GM23338 (cell line): ENCODE data around the gene HCN2. TPM values are rescaled to one million over a fixed set of nuclear protein-coding genes. Genes with fewer than 3 reads are reported as not detected.

Experiments used
- ATAC-seq: fragments of 200-7000 bp; cut with Tn5 transposase; 3 replicates; pipeline ENCODE4 v1.9.1; 2020
- DNase-seq: peaks from one replicate; pipeline ENCODE4 v3.0.0-alpha.2; 2015; ENCODE audit warnings: low spot score
- H2AFZ ChIP-seq: fragments of 200-600 bp; sonication (generic); 2 replicates; pipeline ENCODE4 v1.8.0; 2016; ENCODE audit warnings: antibody characterized with exemption, mild to moderate bottlenecking, moderate library complexity
- H3F3A ChIP-seq: fragments of 200-600 bp; sonication (generic); replicated peaks from 2 replicates; pipeline ENCODE4 v1.8.0; 2017; ENCODE audit warnings: antibody characterized with exemption, mixed run types, low read depth
- H3K27ac ChIP-seq: fragments of 200-600 bp; sonication (generic); 2 replicates; pipeline ENCODE4 v1.6.1; 2016; ENCODE audit warnings: low read depth
- H3K27me3 ChIP-seq: fragments of 200-600 bp; sonication (generic); 2 replicates; pipeline ENCODE4 v1.8.0; 2016; ENCODE audit warnings: mild to moderate bottlenecking, mixed run types, moderate library complexity; ENCODE audit not compliant: insufficient read depth
- H3K36me3 ChIP-seq: fragments of 200-600 bp; sonication (generic); 2 replicates; pipeline ENCODE4 v1.8.0; 2016; ENCODE audit warnings: mild to moderate bottlenecking; ENCODE audit not compliant: insufficient read depth
- H3K4me1 ChIP-seq: fragments of 200-600 bp; sonication (generic); 2 replicates; pipeline ENCODE4 v1.8.0; 2016; ENCODE audit warnings: mild to moderate bottlenecking, moderate library complexity; ENCODE audit not compliant: insufficient read depth
- H3K4me2 ChIP-seq: fragments of 200-600 bp; sonication (generic); 2 replicates; pipeline ENCODE4 v1.7.1; 2017; ENCODE audit warnings: mixed run types
- H3K4me3 ChIP-seq: fragments of 200-600 bp; sonication (generic); 2 replicates; pipeline ENCODE4 v1.6.1; 2016; ENCODE audit warnings: mixed run types
- H3K79me2 ChIP-seq: fragments of 200-600 bp; sonication (generic); replicated peaks from 2 replicates; pipeline ENCODE4 v1.8.0; 2017; ENCODE audit warnings: mild to moderate bottlenecking; ENCODE audit not compliant: insufficient read depth
- H3K9me2 ChIP-seq: fragments of 200-600 bp; sonication (generic); 2 replicates; pipeline ENCODE4 v1.8.0; 2017; ENCODE audit not compliant: insufficient read depth
- H4K20me1 ChIP-seq: fragments of 200-600 bp; sonication (generic); replicated peaks from 2 replicates; pipeline ENCODE4 v1.8.0; 2017; ENCODE audit warnings: mild to moderate bottlenecking; ENCODE audit not compliant: insufficient read depth
- H3K27ac Mint-ChIP-seq: 2 replicates; pipeline ENCODE4 v1.8.0; 2020; ENCODE audit warnings: inconsistent platforms, mild to moderate bottlenecking, moderate library complexity, mixed read lengths
- H3K27me3 Mint-ChIP-seq: 3 replicates; pipeline ENCODE4 v1.8.0; 2022; ENCODE audit warnings: low read depth, mild to moderate bottlenecking, moderate library complexity, mixed read lengths, inconsistent platforms; ENCODE audit not compliant: insufficient read depth, poor library complexity
- H3K36me3 Mint-ChIP-seq: 3 replicates; pipeline ENCODE4 v1.8.0; 2021; ENCODE audit warnings: low read depth, mild to moderate bottlenecking, inconsistent platforms, moderate library complexity, mixed read lengths
- H3K4me1 Mint-ChIP-seq: 3 replicates; pipeline ENCODE4 v1.8.0; 2020; ENCODE audit warnings: mild to moderate bottlenecking, inconsistent platforms, mixed read lengths
- H3K4me3 Mint-ChIP-seq: 3 replicates; pipeline ENCODE4 v1.8.0; 2021; ENCODE audit warnings: moderate library complexity, mild to moderate bottlenecking, inconsistent platforms, mixed read lengths
- H3K9me3 Mint-ChIP-seq: 3 replicates; pipeline ENCODE4 v1.8.0; 2020; ENCODE audit warnings: moderate library complexity, mild to moderate bottlenecking, inconsistent platforms, mixed read lengths
- CTCF ChIP-seq, 2 experiments: fragments of 200-600 bp in 1 of 2; sonication (generic) in 1 of 2; conservative IDR thresholded peaks; 2 replicates each; pipeline versions ENCODE4 v1.5.1 to v1.6.1; 2016 to 2017; ENCODE audit warnings: antibody characterized with exemption in 2 of 2, low read depth in 2 of 2, mild to moderate bottlenecking in 2 of 2, moderate library complexity in 1 of 2
- POLR2AphosphoS5 ChIP-seq: IDR thresholded peaks from 2 replicates; pipeline ENCODE4 v1.6.1; 2016; ENCODE audit warnings: antibody characterized with exemption, low read depth
- ZNF114 ChIP-seq: fragments of 250-450 bp; sonication (Bioruptor Pico); IDR thresholded peaks from 2 replicates; pipeline ENCODE4 v1.5.0; 2020; ENCODE audit warnings: mild to moderate bottlenecking, moderate library complexity
- ZNF331 ChIP-seq: fragments of 250-450 bp; sonication (Bioruptor Pico); IDR thresholded peaks from 2 replicates; pipeline ENCODE4 v1.5.0; 2020; ENCODE audit warnings: low read depth, mild to moderate bottlenecking, moderate library complexity
- ZNF462 ChIP-seq: fragments of 250-450 bp; sonication (Bioruptor Pico); IDR thresholded peaks from 2 replicates; pipeline ENCODE4 v1.5.0; 2020; ENCODE audit warnings: mild to moderate bottlenecking, moderate library complexity
- polyA plus RNA-seq: library from polyadenylated mRNA; unstranded; fragments of >200 nt; fragmentation: Nextera tagmentation; extraction: Ambion mirVana; gene quantifications from 2 replicates; pipeline ENCODE4 v1.2.1, GENCODE V29; 2016
- total RNA-seq: library from RNA; depleted of rRNA; stranded (reverse); fragments of >200 nt; shearing (Covaris generic); gene quantifications from 2 replicates; pipeline ENCODE4 v1.2.3, GENCODE V29; 2014

The HCN2 gene
- total and polyA plus RNA-seq, 2 experiments from 2014 or later, result 0.06 to 2.9 TPM

GRCh38 chr19:583198-583967, 6.3 kb upstream of the HCN2 start:
- no peak overlapping the region for H3K4me3 ChIP-seq
- H3K27ac ChIP-seq, result no peak overlapping the region
- Mint-ChIP-seq H3K4me3 (no peak overlapping the region), H3K27me3 (peaks cover 25% of the 10 kb centered on the region), H3K36me3 (peaks cover 18% of the 10 kb centered on the region), H3K9me3 (no peaks in the 10 kb centered on the region), H3K27ac (no peak overlapping the region; the same call in 1 of the 2 replicates), H3K4me1 (peaks cover 5% of the 10 kb centered on the region; the same call in 2 of the 3 replicates)
- H3K9me2 ChIP-seq, result no peaks in the 10 kb centered on the region
- peaks cover 20% of the 10 kb centered on the region for H3F3A ChIP-seq
- H3K27me3 ChIP-seq, result peaks cover 2% of the 10 kb centered on the region
- H3K79me2 ChIP-seq, result peaks cover 19% of the 10 kb centered on the region
- H3K36me3 ChIP-seq, result no peaks in the 10 kb centered on the region; the same call in 1 of the 2 replicates
- H2AFZ ChIP-seq, result no peak overlapping the region
- peaks cover 21% of the 10 kb centered on the region; the same call in 1 of the 2 replicates for H4K20me1 ChIP-seq
- DNase-seq, result no peak
- TF ChIP-seq ZNF462 (CRISPR knock-in tag) (no peak), ZNF114 (CRISPR knock-in tag) (no peak), CTCF (conservative IDR thresholded peaks at IDR 0.05; ENCODE audit: low read depth in 2 of 2) (no peak), ZNF331 (CRISPR knock-in tag) (no peak), POLR2AphosphoS5 (no peak)
- H3K4me1 ChIP-seq, result peaks cover 2% of the 10 kb centered on the region; the same call in 1 of the 2 replicates
- H3K4me2 ChIP-seq, result no peak overlapping the region
- no peak for ATAC-seq
